HepG2 (cell line): ENCODE measurements around the gene AP2A2.

Experiments used
- ZFY ChIP-seq: sonication (generic); formaldehyde crosslinking; IDR thresholded peaks from 2 replicates; pipeline ENCODE4 v1.4.0; 2020; ENCODE audit warnings: missing genetic modification reagents
- ZNF124 ChIP-seq: sonication (generic); formaldehyde crosslinking; IDR thresholded peaks from 2 replicates; pipeline ENCODE4 v1.4.0; 2020; ENCODE audit warnings: missing genetic modification reagents
- ZNF136 ChIP-seq: sonication (generic); formaldehyde crosslinking; IDR thresholded peaks from 2 replicates; pipeline ENCODE4 v1.8.1; 2022; ENCODE audit warnings: low read depth, mild to moderate bottlenecking, moderate library complexity, missing genetic modification reagents
- ZNF292 ChIP-seq: sonication (generic); formaldehyde crosslinking; IDR thresholded peaks from 2 replicates; pipeline ENCODE4 v1.8.1; 2022; ENCODE audit warnings: mild to moderate bottlenecking, low read depth, missing genetic modification reagents, borderline replicate concordance
- TF ChIP-seq, protein P1 (sequence below), 2 experiments: IDR thresholded peaks; 2 replicates each; pipeline ENCODE4 v1.6.1; 2011 to 2012; ENCODE audit warnings: low read length in 2 of 2, borderline replicate concordance in 1 of 2, low read depth in 1 of 2, mild to moderate bottlenecking in 1 of 2, moderate library complexity in 1 of 2
- TF ChIP-seq, protein P2 (sequence below): sonication (generic); formaldehyde crosslinking; IDR thresholded peaks from 2 replicates; pipeline ENCODE4 v1.5.0; 2020; ENCODE audit warnings: mild to moderate bottlenecking, missing genetic modification reagents, moderate library complexity

DNA sequence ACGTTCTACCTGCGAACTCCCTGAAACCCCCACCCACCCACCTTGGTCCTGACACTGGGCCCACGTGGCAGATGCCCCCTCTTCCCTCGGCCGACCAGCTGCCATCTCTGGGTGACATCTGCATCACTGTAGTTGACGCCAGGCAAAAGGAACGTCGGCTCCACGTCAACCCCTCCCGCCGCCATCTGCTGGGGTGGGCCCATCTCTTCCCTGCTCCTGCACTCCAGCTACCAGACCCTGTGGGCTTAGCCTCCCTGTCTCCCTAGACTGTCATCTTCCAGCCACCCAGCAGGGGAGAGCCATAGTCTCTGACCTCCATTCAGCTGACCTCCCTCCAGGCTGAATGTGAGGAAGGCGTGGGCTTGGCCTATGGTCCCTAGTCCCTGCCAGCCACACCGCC, 36.4 kb upstream of the AP2A2 start:
- TF ChIP-seq, protein P1, sequence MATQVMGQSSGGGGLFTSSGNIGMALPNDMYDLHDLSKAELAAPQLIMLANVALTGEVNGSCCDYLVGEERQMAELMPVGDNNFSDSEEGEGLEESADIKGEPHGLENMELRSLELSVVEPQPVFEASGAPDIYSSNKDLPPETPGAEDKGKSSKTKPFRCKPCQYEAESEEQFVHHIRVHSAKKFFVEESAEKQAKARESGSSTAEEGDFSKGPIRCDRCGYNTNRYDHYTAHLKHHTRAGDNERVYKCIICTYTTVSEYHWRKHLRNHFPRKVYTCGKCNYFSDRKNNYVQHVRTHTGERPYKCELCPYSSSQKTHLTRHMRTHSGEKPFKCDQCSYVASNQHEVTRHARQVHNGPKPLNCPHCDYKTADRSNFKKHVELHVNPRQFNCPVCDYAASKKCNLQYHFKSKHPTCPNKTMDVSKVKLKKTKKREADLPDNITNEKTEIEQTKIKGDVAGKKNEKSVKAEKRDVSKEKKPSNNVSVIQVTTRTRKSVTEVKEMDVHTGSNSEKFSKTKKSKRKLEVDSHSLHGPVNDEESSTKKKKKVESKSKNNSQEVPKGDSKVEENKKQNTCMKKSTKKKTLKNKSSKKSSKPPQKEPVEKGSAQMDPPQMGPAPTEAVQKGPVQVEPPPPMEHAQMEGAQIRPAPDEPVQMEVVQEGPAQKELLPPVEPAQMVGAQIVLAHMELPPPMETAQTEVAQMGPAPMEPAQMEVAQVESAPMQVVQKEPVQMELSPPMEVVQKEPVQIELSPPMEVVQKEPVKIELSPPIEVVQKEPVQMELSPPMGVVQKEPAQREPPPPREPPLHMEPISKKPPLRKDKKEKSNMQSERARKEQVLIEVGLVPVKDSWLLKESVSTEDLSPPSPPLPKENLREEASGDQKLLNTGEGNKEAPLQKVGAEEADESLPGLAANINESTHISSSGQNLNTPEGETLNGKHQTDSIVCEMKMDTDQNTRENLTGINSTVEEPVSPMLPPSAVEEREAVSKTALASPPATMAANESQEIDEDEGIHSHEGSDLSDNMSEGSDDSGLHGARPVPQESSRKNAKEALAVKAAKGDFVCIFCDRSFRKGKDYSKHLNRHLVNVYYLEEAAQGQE (IDR thresholded peaks at IDR 0.05; ENCODE audit: borderline replicate concordance in 1 of 2, low read depth in 1 of 2, low read length in 2 of 2) = no peak
- TF ChIP-seq ZNF124 (CRISPR knock-in tag) (no peak), ZNF136 (CRISPR knock-in tag) (no peak), ZNF292 (CRISPR knock-in tag) (no peak), ZFY (no peak)
- TF ChIP-seq, protein P2, sequence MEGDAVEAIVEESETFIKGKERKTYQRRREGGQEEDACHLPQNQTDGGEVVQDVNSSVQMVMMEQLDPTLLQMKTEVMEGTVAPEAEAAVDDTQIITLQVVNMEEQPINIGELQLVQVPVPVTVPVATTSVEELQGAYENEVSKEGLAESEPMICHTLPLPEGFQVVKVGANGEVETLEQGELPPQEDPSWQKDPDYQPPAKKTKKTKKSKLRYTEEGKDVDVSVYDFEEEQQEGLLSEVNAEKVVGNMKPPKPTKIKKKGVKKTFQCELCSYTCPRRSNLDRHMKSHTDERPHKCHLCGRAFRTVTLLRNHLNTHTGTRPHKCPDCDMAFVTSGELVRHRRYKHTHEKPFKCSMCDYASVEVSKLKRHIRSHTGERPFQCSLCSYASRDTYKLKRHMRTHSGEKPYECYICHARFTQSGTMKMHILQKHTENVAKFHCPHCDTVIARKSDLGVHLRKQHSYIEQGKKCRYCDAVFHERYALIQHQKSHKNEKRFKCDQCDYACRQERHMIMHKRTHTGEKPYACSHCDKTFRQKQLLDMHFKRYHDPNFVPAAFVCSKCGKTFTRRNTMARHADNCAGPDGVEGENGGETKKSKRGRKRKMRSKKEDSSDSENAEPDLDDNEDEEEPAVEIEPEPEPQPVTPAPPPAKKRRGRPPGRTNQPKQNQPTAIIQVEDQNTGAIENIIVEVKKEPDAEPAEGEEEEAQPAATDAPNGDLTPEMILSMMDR = no peak
